Lung (tissue), 12 donors: ENCODE results near the gene MCM3AP. TPM values are rescaled to one million over a fixed set of nuclear protein-coding genes. Genes with fewer than 3 reads are reported as not detected.

ENCODE experiments used
- ATAC-seq: fragments of 200-7000 bp; cut with Tn5 transposase; one replicate; pipeline ENCODE4 v1.9.1; 2020; ENCODE audit warnings: moderate number of reproducible peaks; ENCODE audit not compliant: insufficient read depth, low FRiP score
- DNase-seq, 3 donors: peaks; one replicate each; pipeline ENCODE4 v3.0.0-alpha.2; 2013 to 2017
- H3K27ac ChIP-seq, 2 donors: one replicate each; pipeline ENCODE4 v1.5.1; 2013; ENCODE audit warnings: mild to moderate bottlenecking in 2 of 2, moderate library complexity in 2 of 2, control low read depth in 1 of 2, inconsistent platforms in 1 of 2, low read depth in 1 of 2, low read length in 1 of 2
- H3K27me3 ChIP-seq, 3 donors: one replicate each; pipeline ENCODE4 v1.5.1; 2013; ENCODE audit warnings: low read length in 2 of 3; ENCODE audit not compliant: control insufficient read depth in 3 of 3, insufficient read depth in 3 of 3
- H3K36me3 ChIP-seq, 4 donors: one replicate each; pipeline ENCODE4 v1.5.1; 2013; ENCODE audit warnings: low read length in 4 of 4, mild to moderate bottlenecking in 1 of 4, moderate library complexity in 1 of 4; ENCODE audit not compliant: control insufficient read depth in 4 of 4, insufficient read depth in 4 of 4
- H3K4me1 ChIP-seq, 5 donors: one replicate each; pipeline ENCODE4 v1.5.1; 2013; ENCODE audit warnings: low read length in 5 of 5, mild to moderate bottlenecking in 2 of 5, moderate library complexity in 1 of 5; ENCODE audit not compliant: control insufficient read depth in 5 of 5, insufficient read depth in 5 of 5
- H3K4me3 ChIP-seq: one replicate; pipeline ENCODE4 v1.5.1; 2013; ENCODE audit warnings: mild to moderate bottlenecking, control low read depth, moderate library complexity
- H3K9ac ChIP-seq, 2 donors: one replicate each; pipeline ENCODE4 v1.5.1; 2013; ENCODE audit warnings: low read length in 2 of 2, control low read depth in 1 of 2; ENCODE audit not compliant: insufficient read depth in 1 of 2
- H3K9me3 ChIP-seq, 4 donors: one replicate each; pipeline ENCODE4 v1.5.1; 2013; ENCODE audit warnings: low read length in 3 of 4, mild to moderate bottlenecking in 1 of 4, moderate library complexity in 1 of 4; ENCODE audit not compliant: control insufficient read depth in 4 of 4, insufficient read depth in 3 of 4
- CTCF ChIP-seq: IDR thresholded peaks from 2 replicates; pipeline ENCODE4 v1.5.1; 2012; ENCODE audit warnings: mild to moderate bottlenecking; ENCODE audit errors: control extremely low read depth, extremely low read depth
- WGBS, 2 donors: extraction: QIAGEN DNeasy Blood & Tissue Kit; methylation state at CpG; one replicate each; pipeline ENCODE4 v1.1.7; 2013; 5-methylcytosine and 5-hydroxymethylcytosine counted together
- polyA plus RNA-seq, 2 donors: library from polyadenylated mRNA; stranded (reverse); fragments of 200-250 nt; gene quantifications; one replicate each; pipeline ENCODE4 v1.2.1, GENCODE V29; 2013
- total RNA-seq, 2 donors: library from RNA; depleted of rRNA in 1 of 2; stranded (reverse); fragments of >200 nt in 1 of 2; gene quantifications; one replicate each; pipeline ENCODE4 v1.2.1, GENCODE V29; 2014 to 2021
- donor health status: control.
- donor health status: control.
- donor health status: Bipolar disorder and iron deficiency.
- donor health status: healthy.
- donor health status: DM: yes; HTN: yes; CAD: no.

MCM3AP gene
- total and polyA plus RNA-seq, 4 donors: 40.7 to 114 (median 78.7) TPM

GRCh38 chr21:46325073-46325912 is 39.9 kb upstream of the MCM3AP start:
- H3K4me1 ChIP-seq: peaks cover 0 to 35% (median 15%) of the 10 kb centered on the region in 5 donors
- H3K27ac ChIP-seq: peak overlapping the region; percentile 79 to 86
- peak overlapping the region; percentile 80 for H3K4me3 ChIP-seq
- no peaks in the 10 kb centered on the region for H3K27me3 ChIP-seq
- TF ChIP-seq CTCF: no peak
- DNase-seq (peak; percentile 60 to 72 (median 61)), ATAC-seq (no peak)
- peaks cover 0 to 14% (median 8%) of the 10 kb centered on the region in 4 donors for H3K36me3 ChIP-seq
- 11% methylated on average over 42 of the region's 43 CpGs for WGBS, 2 donors
- H3K9me3 ChIP-seq: peaks cover 0 to 1% (median 0%) of the 10 kb centered on the region in 4 donors
- H3K9ac ChIP-seq: peak overlapping the region; percentile 27 to 66

GRCh38 chr21:46324390-46325072 is 39.1 kb upstream of the MCM3AP start:
- ATAC-seq: peak; percentile 91

DNA sequence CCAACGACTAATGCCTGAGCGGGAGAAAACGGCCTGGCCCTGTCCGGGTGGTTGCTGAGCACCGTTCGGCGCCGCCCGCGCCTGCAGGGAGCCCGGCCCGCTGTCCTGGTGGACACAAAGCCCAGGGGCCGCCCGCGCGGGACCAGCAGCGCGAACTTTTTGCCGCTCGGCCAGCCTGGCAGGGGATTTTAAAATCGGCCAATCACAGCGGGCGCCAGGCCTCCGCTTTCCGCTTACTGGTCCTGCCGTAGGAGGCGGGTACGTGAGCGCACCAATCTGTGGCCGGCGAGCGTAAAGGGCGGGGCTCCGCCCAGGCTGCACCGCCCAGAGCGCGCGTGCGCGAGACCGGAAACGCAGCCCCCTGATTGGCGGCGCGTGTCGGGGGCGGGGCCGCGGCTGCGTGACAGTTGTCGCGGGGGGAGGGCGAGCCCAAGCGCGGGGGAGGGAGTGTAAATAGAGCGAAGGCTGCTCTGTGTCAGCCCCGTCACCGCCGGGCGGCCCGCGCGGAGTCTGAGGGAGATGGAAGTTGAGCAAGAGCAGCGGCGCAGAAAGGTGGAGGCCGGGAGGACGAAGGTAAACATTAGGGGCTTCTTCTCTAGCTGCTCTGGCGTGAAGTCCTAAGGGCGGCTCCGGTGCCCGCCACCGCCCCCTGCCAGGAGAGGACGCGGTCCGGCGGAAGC is 38.4 kb upstream of the MCM3AP start, which contains the start of the genes C21orf58 and PCNT:
C21orf58 (minus strand) TSS at position 161 of the 680 bp plus-strand sequence. CDS start 1,132 bp downstream, outside the sequence.
PCNT (plus strand) TSS at position 447 of the 680 bp plus-strand sequence; CDS start at position 520, 73 bp downstream.
- H3K9me3 ChIP-seq: no peaks in the 10 kb centered on the region
- H3K36me3 ChIP-seq: peaks cover 0 to 6% (median 2%) of the 10 kb centered on the region in 4 donors
- H3K9ac ChIP-seq: peak within 1 kb of the TSS; percentile 52 to 70
- WGBS, 2 donors: 1% methylated on average over 52 to 76 of the region's 76 CpGs
- H3K4me1 ChIP-seq: peaks cover 0 to 40% (median 16%) of the 10 kb centered on the region in 5 donors
- H3K4me3 ChIP-seq: peak within 1 kb of the TSS; percentile 94
- peak within 1 kb of the TSS; percentile 98 for H3K27ac ChIP-seq
- DNase-seq (peak; percentile 98 to 99 (median 99)), ATAC-seq (peak; percentile 93)
- H3K27me3 ChIP-seq: no peaks in the 10 kb centered on the region
- TF ChIP-seq CTCF: no peak

More at GRCh38 chr21:46324390-46325072, 39.1 kb upstream of the MCM3AP start:
- H3K4me3 ChIP-seq: peak overlapping the region; percentile 94
- 1% methylated on average over 64 to 98 of the region's 98 CpGs for WGBS, 2 donors
- peak overlapping the region; percentile 98 for H3K27ac ChIP-seq
- TF ChIP-seq CTCF: no peak
- peaks cover 0 to 7% (median 3%) of the 10 kb centered on the region in 4 donors for H3K36me3 ChIP-seq
- peaks cover 0 to 1% (median 0%) of the 10 kb centered on the region in 4 donors for H3K9me3 ChIP-seq
- H3K27me3 ChIP-seq: no peaks in the 10 kb centered on the region
- peak; percentile 92 to 96 (median 94) for DNase-seq
- H3K9ac ChIP-seq: peak overlapping the region; percentile 27 to 38
- H3K4me1 ChIP-seq: peaks cover 0 to 40% (median 16%) of the 10 kb centered on the region in 5 donors
